Measurements from ENCODE around the gene ERC2.

Gene ERC2

DNA sequence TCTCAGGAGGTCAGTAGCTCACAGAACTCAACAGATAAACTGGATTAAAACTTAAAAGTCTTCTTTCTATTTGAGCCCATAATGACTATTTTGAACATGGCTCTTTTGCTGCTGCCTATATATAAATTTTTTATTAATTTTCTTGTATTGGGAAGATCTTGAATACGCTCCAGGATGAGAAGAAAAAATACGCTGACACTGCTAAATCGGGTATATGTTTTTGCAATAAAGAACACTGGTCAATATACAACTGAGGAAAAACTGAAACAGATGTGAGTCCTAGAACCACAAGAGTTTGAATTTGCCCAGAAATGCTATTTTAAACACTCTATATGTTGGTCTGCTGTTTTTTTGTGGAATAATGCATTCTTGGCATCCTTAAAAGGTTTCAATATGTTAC, 1001.7 kb downstream of the ERC2 start:
- TF ChIP-seq, protein P1, sequence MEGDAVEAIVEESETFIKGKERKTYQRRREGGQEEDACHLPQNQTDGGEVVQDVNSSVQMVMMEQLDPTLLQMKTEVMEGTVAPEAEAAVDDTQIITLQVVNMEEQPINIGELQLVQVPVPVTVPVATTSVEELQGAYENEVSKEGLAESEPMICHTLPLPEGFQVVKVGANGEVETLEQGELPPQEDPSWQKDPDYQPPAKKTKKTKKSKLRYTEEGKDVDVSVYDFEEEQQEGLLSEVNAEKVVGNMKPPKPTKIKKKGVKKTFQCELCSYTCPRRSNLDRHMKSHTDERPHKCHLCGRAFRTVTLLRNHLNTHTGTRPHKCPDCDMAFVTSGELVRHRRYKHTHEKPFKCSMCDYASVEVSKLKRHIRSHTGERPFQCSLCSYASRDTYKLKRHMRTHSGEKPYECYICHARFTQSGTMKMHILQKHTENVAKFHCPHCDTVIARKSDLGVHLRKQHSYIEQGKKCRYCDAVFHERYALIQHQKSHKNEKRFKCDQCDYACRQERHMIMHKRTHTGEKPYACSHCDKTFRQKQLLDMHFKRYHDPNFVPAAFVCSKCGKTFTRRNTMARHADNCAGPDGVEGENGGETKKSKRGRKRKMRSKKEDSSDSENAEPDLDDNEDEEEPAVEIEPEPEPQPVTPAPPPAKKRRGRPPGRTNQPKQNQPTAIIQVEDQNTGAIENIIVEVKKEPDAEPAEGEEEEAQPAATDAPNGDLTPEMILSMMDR (IDR thresholded peaks at IDR 0.05): no peak

DNA sequence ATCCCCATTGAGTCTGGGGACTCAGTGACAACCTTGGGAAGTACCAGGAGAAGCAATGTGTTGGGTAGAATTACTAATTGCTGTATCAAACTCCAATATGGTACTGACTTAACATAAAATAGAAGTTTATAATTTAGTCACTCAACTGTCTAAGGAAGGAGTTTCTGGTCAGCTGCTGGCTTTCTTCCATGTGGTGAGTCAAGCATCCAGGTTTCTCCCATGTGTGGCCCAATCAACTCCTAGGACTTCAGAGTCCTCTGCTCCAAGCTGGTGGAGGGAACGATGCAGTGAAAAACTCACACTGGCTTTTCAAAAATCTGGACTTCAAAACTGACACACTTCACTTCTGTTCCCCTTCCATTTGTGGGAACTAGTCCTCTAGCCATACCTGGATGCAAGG, 1006.4 kb downstream of the ERC2 start:
- TF ChIP-seq, protein P1 (IDR thresholded peaks at IDR 0.05): no peak

DNA sequence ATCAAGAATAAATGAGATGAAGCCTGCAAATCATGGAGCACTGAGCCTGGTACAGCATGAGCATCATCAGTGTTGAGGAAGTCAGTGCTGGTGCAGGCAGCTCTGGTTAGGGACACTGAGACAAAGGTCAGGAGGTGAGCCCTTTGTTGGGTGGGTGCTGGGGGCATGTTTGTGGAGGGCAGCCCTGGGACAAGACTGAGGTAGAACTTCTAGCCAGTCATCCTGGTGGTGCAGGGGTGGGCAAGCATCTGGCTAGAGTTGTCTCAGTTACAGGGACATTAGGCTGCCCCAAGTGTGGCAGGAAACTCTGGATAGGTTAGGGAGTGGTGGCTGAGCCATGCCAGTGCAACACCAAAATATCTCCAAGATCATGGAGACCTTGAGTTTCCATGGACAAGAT, 1008.4 kb downstream of the ERC2 start:
- TF ChIP-seq, protein P1 (IDR thresholded peaks at IDR 0.05): no peak
